ENCODE results near the gene RAPGEF2.
"Not testable (repeated sequence)": the region's sequence is repeated elsewhere in the genome, so short reads cannot be mapped to it uniquely, and the experiment has no call there.

RAPGEF2 gene, protein sequence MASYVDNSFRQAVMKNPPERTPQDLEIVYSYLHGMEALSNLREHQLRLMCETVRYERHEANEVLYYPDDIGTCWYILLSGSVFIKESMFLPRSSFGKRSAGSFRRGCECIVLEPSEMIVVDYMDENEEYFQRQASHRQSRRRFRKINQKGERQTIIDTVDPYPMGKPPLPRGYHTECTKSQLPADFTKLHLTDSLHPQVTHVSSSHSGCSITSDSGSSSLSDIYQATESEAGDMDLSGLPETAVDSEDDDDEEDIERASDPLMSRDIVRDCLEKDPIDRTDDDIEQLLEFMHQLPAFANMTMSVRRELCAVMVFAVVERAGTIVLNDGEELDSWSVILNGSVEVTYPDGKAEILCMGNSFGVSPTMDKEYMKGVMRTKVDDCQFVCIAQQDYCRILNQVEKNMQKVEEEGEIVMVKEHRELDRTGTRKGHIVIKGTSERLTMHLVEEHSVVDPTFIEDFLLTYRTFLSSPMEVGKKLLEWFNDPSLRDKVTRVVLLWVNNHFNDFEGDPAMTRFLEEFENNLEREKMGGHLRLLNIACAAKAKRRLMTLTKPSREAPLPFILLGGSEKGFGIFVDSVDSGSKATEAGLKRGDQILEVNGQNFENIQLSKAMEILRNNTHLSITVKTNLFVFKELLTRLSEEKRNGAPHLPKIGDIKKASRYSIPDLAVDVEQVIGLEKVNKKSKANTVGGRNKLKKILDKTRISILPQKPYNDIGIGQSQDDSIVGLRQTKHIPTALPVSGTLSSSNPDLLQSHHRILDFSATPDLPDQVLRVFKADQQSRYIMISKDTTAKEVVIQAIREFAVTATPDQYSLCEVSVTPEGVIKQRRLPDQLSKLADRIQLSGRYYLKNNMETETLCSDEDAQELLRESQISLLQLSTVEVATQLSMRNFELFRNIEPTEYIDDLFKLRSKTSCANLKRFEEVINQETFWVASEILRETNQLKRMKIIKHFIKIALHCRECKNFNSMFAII (N-terminal part only)

GRCh38 chr4:159102622-159103383 lies at the start of gene RAPGEF2:
Gene RAPGEF2, plus strand, starts transcription at chr4:159103079. Its CDS starts 1,084 bp downstream, at chr4:159104163.
- DNase-seq (ENCODE audit: low read depth) = peak; percentile 96

- no peak for DNase-seq (ENCODE audit: low read depth)
Observed at GRCh38 chr4:159055833-159056232, 47.0 kb upstream of the RAPGEF2 start.

DNA sequence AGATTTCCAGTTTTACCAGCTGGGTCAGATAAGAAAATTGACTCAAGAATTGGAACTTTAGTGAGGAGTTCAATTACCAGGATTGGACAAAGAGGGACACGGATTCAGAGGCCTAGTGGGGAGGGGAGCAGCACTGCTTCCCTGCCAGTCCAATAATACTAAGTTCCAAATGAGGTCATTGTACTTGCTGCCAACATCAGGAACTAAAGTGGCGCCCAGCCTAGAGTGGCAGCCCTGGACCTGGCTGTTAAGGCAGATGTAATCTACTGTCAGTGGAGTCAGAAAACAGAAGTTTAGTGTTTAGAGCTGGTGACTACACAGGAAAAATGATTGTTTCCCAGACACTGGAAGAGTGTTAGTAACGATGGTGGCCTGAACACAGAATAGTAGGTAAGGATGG lies 42.7 kb upstream of the RAPGEF2 start:
- DNase-seq (ENCODE audit: low read depth) = no peak

GRCh38 chr4:159062381-159062780 lies 40.5 kb upstream of the RAPGEF2 start:
- no peak for DNase-seq (ENCODE audit: low read depth)

DNA sequence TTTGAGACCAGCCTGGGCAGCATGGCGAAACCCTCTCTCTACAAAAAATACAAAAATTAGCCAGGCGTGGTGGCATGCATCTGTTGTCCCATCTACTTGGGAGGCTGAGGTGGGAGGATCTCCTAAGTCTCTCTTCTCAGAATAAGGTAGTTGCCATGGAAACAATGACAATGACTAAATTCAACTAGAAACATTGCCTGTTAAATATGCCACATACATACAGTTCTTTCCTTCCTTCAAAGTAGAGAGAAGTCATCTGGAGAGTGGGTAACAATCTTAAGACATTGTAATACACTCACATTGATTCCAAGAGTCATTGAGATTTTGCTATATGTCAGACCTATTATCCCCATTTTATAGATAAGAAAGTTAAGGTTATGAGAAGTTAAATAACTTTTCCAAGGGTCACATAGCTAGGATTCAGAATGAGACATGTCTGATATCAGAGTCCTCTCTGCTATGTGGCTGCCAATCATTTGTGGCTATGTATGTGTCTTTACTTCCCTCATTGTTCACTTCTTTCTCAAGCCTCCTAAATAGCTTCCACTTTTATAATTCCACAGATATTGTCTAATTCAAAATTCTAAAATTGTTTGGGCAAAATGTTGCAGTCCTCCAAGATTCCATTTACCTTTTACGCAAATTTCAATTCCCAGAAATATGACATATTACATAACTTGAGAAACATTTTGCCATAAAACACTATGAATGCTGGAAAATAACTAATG lies 37.2 kb upstream of the RAPGEF2 start:
- DNase-seq (ENCODE audit: low read depth) = no peak

- not testable (repeated sequence) for DNase-seq (ENCODE audit: low read depth)
Observed at GRCh38 chr4:159068139-159068538, 34.7 kb upstream of the RAPGEF2 start.

- peak; percentile 89 for DNase-seq (ENCODE audit: low read depth)
Observed at GRCh38 chr4:159069922-159070321, 33.0 kb upstream of the RAPGEF2 start.

GRCh38 chr4:159070742-159071141 lies 32.1 kb upstream of the RAPGEF2 start:
- DNase-seq (ENCODE audit: low read depth) = peak; percentile 82

- peak; percentile 80 for DNase-seq (ENCODE audit: low read depth)
Observed at GRCh38 chr4:159071178-159071968, 31.5 kb upstream of the RAPGEF2 start.

GRCh38 chr4:159071969-159072765 lies 30.7 kb upstream of the RAPGEF2 start:
- DNase-seq (ENCODE audit: low read depth) = peak; percentile 2

GRCh38 chr4:159075531-159075932 lies 27.3 kb upstream of the RAPGEF2 start:
- DNase-seq (ENCODE audit: low read depth) = peak; percentile 83

DNA sequence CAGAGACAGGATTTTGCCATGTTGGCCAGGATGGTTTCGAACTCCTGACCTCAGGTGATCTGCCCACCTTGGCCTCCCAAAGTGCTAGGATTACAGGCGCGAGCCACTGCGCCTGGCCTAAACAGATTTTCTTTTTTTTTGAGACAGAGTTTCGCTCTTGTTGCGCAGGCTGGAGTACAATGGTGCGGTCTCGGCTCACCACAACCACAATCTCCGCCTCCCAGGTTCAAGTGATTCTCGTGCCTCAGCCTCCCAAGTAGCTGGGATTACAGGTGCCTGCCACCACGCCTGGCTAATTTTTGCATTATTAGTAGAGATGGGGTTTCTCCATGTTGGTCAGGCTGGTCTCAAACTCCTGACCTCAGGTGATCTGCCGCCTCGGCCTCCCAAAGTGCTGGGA lies 25.9 kb upstream of the RAPGEF2 start:
- not testable (repeated sequence) for DNase-seq (ENCODE audit: low read depth)

GRCh38 chr4:159077702-159078495 lies 25.0 kb upstream of the RAPGEF2 start:
- no peak for DNase-seq (ENCODE audit: low read depth)

DNA sequence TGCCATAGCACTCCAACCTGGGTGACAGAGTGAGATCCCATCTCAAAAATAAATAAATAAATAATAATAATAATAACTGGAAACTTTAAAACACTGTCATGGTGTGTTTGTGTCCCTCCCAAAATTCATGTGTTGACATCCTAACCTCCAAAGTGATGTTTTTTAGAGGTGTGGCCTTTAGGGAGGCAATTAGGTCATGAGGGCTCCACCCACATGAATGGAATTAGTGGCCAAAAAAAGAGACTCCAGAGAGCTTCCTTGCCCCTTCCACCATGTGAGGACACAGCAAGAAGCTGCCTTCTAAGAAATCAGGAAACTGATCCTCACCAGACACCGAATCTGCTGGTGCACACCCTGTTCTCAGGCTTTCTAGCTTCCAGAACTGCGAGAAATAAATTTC lies 23.8 kb upstream of the RAPGEF2 start:
- no peak for DNase-seq (ENCODE audit: low read depth)

DNA sequence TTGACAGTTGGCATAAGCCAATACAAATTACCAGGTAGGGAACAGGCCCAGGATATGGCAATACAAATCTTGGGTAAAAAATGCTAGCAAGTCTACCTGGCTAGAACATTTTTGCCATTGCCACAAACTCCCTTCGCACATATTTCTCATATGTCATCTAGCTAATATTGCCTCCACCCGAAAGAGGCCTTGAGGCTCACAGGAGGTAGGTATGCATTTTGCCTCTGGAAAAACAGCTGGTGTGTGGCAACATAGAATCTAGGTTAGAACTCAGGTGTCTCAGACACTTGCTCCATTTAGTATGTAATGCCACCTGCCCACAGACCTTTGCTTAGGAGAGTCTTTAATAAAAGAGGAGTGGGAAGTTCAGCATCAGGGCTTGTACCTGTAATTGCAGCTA lies 16.3 kb upstream of the RAPGEF2 start:
- DNase-seq (ENCODE audit: low read depth) = no peak

DNA sequence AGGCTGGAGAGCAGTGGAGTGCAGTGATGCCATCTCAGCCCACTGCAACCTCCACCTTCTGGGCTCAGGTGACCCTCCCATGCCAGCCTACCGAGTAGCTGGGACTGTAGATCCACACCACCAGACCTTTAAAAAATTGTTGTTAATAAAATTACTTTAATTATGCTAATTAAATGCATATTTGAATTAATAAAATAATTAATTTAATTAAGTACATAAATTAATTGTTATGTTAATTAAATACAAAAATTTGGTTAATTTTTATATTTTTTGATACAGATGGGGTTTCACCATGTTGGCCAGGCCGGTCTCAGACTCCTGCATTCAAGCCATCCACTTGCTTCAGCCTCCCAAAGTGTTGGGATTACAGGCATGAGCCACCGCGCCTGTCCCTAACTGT lies 12.6 kb upstream of the RAPGEF2 start:
- DNase-seq (ENCODE audit: low read depth) = no peak

GRCh38 chr4:159094156-159094555 lies 8.7 kb upstream of the RAPGEF2 start:
- not testable (repeated sequence) for DNase-seq (ENCODE audit: low read depth)

DNA sequence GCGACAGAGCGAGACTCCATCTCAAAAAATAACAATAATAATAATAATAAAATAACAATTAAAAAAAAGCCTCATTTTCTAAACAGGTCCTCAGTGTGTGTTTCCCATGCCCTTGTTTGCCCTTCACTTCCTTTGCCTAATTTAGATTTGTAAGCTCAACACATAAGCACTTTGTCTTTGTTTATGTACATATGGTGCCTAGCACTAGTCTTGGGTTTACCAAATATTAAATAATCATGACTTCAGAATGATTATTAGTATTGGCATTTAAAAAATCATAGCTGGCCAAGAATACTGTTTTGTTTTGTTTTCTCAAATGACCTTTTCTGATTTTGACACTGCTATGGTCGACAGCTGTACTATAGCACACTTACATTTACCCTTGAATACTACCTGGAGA lies 6.4 kb upstream of the RAPGEF2 start:
- DNase-seq (ENCODE audit: low read depth) = no peak

- DNase-seq (ENCODE audit: low read depth) = no peak
Observed at GRCh38 chr4:159097144-159097543, 5.7 kb upstream of the RAPGEF2 start.

All from EH (cell line).